Fibroblast of peridontal ligament (primary cell): ENCODE measurements around the gene PLA2G6.
"Not testable (repeated sequence)": the region's sequence is repeated elsewhere in the genome, so short reads cannot be mapped to it uniquely, and the experiment has no call there.

Experiments used
- DNase-seq: peaks from one replicate; pipeline ENCODE4 v3.0.0-alpha.2; 2010; ENCODE audit errors: extremely low read depth

PLA2G6 gene

DNA sequence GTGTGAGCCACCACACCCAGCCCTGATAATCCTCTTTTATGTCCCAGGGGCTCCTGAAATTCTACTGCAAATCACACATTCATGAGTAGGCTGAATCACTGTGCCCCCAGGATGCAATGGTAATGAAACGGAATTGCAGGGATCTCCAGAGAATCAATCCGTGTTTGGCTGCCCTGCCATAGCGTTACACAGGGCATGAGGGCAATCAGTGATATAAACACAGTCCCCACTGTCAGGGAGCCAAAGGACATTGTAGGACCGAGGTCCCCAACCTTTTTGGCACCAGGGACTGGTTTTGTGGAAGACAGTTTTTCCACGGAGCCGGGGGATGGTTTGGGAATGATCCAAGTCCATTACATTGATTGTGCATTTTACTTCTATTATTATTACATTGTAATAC lies 9.0 kb upstream of the PLA2G6 start:
- no peak for DNase-seq

DNA sequence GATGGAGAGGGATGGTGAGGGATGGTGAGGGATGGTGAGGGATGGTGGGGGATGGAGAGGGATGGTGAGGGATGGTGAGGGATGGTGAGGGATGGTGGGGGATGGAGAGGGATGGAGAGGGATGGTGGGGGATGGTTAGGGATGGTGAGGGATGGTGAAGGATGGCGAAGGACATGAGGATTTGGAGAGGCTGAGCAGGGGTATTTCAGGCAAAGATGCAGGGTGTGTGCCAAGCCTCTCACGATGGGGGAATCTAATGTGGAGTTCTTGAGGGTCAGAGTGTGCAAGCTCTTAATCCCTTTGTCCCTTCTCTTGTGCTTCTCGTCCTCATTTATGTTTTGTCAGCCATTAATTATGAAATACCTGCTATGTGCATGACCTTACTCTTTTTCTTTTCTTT lies 7.5 kb upstream of the PLA2G6 start:
- DNase-seq, result no peak

DNA sequence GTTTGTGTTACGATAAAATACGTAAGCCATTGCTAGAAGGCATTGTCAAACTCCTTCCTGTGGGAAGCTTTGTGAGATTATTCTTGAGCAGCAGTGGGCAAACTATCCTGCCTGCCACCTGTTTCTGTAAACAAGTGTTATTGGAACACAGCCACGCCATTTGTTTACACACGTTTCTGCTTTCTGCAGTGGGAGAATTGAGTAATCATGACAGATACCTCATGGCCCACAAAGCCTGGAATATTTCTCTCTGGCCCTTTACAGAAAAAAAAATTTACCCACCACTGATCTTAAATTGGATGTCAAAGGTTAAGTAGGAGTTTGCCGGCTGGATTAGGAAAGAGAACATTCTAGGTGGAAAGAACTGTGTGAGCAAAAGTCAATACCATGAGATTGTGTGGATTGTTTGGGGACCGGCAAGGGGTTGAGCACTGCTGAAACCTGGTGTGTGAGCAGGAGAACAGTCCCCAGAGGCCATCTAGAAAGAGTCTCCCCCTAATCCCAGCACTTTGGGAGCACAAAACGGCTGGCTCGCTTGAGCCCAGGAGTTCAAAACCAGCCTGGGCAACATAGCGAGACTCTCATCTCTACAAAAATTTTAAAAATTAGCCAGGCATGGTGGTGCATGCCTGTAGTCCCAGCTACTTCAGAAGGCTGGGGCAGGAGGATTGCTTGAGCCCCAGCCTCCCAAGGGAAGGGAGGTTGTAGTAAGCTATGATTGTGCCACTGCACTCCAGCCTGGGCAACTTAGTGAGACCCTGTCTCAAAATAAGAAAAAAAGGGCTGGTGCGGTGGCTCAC lies 6.0 kb upstream of the PLA2G6 start:
- DNase-seq, result peak; percentile 52

DNA sequence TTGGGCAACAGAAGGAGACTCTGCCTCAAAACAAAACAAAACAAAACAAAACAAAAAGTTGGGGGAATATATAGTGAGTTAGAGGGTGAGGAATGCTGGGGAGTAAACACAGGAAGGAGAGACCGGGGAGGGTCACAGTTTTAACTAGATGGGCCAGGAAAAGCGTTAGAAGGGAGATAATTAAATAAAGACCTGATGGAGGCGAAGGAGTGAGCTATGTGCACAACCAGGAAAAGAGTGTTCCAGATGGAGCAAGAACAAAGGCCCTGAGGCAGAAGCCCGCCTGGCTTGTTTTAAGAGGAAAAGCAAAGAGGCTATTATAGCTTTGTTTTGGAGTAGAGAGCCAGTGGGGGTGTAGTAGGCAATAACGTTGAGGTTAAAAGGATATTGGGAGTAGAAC lies 4.8 kb upstream of the PLA2G6 start:
- DNase-seq, result peak; percentile 15

DNA sequence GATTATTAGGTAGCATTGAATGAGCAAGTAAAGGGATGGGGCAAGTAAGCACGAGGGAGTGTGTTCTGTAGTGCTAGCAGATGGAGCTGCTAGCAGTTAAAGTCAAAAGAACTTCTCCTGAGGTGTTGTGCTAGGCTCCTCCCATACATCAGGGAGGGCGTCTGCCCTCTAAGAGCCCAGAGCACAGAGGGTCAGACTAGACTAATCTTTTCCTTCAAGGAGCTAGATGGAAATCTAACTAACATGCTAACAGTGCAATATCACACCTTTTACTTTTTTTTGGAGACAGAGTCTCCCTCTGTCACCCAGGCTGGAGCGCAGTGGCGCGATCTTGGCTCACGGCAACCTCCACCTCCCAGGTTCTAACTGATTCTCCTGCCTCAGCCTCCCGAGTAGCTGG lies 3.2 kb upstream of the PLA2G6 start:
- DNase-seq, result no peak

DNA sequence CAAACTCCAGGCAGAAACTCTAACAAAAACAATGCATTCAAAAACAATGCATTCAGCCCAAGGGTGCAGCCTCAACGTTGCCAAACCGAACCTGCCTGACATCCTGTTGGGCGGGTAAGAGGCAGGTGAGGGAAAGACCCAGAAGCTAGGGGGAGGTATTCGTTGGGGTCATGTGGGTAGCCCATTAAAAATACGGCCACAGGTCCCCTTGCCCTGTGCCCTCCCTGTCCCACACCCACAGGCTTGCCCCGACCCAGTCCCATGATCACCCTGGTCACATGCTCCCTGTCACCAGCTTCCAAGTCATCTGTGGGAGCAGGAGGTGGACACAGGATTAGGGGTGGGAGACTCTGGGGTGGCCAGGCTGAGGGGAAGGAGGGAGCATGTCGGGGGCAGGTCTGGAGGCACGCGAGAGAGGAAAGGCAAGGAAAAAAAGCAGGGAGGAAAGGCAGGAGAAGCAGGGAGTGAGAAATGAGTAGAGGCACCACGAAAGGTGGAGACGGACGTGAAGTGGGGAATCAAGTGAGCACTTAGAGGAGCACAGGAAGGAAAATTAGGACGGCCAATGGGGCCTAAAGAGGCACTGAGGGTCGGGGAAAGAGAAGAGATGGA lies 683 bp downstream of the PLA2G6 start:
- DNase-seq, result peak; percentile 28

- not testable (repeated sequence) for DNase-seq
Observed at GRCh38 chr22:38178605-38178937, 3.1 kb downstream of the PLA2G6 start.

DNA sequence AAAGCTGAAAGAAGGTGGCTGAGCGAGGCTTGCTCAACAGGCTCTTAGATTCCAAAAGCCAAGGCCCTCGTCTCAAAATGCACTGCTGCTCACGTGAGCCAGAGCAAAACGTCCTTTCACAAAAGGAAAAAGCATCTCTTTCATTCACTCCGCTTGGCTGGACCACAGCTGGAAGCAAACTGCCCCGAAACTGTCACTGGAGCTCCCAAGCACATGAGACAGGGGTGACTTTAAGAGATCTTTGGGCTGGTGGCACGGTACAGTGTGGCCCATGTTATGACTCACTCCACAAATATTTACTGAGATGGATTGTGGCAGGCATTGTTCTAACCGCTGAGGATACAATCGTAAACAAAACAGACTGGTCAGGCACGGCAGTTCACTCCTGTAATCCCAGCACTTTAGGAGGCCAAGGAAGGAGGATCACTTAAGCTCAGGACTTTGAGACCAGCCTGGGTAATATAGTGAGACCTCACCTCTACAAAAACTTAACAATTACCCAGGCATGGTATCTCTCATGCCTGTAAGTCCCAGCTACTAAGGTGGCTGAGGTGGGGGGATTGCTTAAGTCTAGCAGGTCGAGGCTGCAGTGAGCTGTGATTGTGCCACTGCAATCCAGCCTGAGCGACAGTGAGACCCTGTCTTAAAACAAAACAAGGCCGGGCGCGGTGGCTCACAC lies 3.6 kb downstream of the PLA2G6 start:
- peak; percentile 84 for DNase-seq

GRCh38 chr22:38177571-38177925 lies 4.1 kb downstream of the PLA2G6 start:
- not testable (repeated sequence) for DNase-seq

- no peak for DNase-seq
Observed at GRCh38 chr22:38177044-38177443, 4.6 kb downstream of the PLA2G6 start.

GRCh38 chr22:38176170-38176741 lies 5.4 kb downstream of the PLA2G6 start:
- DNase-seq, result no peak

DNA sequence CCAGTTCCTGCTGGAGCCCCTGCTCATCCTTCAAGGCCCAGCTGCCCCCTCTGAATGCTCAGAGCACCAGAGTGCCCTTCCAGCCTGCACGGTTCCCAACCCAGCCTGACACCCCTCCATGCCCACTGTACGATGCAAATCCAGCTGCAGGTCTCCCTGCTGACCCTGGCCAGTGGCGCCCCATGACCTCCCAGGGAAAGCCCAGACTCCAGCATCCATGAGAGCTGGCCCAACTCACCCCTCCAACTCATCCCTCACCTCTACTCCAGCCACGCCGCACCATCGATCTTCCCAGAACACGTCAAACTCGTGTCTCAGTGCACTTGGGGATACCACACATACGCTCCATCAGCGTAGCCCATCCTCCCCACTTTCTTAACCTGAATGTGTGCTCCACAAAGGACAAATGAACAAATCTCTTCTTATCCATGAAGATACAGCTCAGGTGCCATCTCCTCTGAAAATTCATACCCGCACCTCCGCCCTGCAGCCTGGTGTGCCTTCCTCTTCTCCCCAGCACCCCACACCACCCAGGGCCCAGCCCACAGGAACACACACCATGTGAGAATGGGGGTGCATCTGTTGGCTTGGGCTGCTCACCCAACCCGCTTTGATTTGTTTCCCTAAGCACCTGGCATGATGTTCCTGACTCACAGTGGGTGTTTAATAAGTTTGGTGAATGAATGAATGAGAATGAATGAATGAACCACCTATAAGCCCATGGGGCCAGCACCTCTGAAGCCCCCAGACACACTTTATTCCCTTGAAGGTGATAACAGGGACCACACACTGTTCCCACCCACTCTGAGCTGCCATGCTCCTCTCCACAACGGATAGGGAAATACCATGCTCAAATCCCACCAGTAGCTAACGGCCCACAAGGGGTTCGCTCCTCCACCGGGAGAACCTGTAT lies 6.2 kb downstream of the PLA2G6 start:
- DNase-seq, result no peak

- DNase-seq, result no peak
Observed at GRCh38 chr22:38174626-38175025, 7.0 kb downstream of the PLA2G6 start.

DNA sequence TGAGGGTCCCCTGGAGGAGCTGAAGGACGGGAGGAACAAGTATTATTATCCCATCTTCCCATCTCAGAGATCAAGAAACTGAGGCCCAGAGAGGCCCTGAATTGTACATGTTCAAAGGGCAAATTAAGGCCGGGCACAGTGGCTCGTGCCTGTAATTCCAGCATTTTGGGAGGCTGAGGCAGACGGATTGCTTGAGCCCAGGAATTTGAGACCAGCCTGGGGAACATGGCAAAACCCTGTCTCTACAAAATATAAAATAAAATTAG lies 8.1 kb downstream of the PLA2G6 start:
- DNase-seq, result no peak

- no peak for DNase-seq
Observed at GRCh38 chr22:38172832-38173640, 8.6 kb downstream of the PLA2G6 start.

DNA sequence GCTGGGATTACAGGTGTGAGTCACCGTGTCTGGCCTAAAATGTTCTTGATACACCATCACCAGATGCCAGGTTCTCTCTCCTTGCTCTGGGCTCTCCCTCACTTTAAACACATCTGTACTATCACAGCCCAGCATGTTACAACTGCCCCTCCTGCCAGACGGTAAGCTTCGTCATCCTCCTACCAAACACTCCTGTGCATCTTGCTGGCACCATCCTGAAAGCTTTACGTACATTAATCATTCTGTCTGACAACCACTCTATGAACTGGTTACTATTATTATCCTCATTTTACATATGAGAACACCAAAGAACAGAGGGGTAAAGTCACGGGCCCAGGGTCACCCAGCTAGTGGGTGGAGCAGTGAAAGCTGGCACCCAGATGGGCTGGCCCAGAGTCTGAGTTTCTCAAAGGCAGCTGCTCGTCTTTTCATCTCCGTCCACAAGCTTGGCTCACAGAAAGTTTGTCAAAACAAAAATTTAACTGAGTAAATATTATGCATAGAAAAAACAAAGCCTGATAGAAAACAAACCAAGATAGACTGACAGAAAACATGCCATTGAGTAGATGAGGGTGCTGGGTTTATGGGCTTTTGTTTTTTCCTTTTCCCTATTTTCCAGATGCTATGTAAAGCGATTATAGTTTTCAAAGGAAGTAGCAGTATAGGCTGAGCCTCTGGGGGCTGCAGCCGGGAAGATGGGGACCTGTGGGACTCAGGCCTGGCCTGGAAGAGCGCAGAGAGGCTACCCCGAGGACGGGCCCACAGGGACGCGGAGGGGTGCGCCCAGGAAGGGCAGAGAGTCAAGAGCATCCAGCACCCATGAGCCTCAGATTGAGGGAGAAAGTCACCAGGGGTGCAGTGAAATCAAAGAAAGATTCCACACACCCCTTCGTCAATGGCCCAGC lies 9.5 kb downstream of the PLA2G6 start:
- DNase-seq, result no peak

GRCh38 chr22:38170469-38170868 lies 11.2 kb downstream of the PLA2G6 start:
- DNase-seq, result no peak

- DNase-seq, result no peak
Observed at GRCh38 chr22:38169116-38169515, 12.5 kb downstream of the PLA2G6 start.

GRCh38 chr22:38167988-38168407 lies 13.6 kb downstream of the PLA2G6 start:
- no peak for DNase-seq

DNA sequence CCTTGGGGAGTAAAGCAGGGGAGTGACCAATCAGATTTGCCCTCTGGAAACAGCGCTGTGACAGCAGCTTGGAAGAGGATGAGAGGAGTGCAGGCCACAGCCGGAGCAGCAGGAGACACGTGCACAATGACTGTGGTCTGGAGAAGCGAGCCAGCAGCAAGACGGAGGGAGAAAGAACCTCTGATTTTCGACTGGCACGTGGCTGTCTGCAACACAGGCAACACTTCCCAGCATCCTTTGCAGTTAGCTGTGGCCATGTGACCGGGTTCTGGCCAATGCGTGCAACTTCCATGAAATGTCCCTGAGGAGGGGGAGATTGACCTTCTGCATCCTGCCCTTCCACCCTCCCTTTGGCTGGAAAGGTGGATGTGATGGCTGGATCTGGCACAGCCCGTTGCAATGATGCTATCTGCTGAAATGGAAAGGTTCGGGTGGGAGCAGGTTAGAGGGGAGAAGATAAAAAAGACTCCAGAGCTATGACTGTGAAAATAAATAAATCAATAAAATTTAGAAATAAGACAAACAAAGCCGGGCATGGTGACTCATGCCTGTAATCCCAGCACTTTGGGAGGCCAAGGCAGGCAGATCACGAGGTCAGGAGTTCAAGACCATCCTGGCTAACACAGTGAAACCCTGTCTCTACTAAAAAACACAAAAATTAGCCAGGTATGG lies 15.6 kb downstream of the PLA2G6 start:
- no peak for DNase-seq
